SKM-1 treated with dmso at 0.1 percent for 144 hours (cell line): Measurements from ENCODE around the gene CCDC77.

ENCODE experiments used
- DNase-seq: peaks from one replicate; lab custom pipeline; 2025; ENCODE audit not compliant: unreplicated experiment; lab: John Stamatoyannopoulos, UW

Gene CCDC77

DNA sequence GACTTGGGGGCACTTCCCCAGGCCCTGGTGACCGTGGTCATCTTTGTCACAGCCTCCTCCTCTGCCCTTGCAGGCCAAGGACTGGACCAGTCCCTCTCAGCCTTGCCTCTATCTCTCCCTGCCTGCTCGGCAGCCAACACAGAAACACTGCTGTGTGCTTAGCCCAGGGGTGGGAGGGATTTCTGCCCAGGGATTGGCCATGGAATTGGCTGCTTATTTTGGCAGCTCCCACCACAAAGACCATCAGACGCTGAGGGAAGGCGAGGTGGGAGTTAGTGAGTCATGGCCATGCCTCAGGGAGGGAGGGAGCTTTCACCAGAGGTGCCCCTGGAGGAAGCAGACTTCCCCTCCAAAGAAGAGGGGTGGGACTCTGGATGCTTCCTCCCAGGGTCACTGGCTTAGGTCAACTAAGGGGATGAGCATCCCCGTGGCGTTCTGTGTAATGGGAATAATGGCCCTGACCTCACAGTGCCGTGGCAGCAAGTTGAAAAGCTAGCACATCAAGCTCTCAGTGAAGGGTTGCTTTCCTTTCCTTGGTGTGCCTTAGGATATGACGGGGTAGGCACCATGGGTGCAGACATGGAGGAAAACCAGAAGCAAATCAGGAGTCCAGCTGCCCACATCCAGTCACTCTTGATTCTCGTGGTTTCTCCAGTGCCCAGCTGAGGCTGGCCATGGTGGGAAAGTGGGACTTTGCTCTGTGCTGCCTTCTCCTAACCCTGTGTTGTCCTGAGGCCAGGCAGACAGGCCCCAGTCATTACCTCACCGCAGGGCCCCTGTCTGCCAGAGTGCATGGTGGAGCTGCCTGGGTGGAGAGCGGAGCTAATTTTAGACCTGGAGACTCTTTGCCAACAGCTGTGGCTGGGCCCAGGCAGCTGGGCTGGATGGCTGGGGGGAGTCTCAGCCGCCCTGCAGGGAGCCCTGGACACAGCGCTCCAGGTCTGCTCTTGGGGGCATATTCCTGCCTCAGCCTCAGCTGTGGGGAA, 79.7 kb downstream of the CCDC77 start:
- peak; percentile 1 for DNase-seq

DNA sequence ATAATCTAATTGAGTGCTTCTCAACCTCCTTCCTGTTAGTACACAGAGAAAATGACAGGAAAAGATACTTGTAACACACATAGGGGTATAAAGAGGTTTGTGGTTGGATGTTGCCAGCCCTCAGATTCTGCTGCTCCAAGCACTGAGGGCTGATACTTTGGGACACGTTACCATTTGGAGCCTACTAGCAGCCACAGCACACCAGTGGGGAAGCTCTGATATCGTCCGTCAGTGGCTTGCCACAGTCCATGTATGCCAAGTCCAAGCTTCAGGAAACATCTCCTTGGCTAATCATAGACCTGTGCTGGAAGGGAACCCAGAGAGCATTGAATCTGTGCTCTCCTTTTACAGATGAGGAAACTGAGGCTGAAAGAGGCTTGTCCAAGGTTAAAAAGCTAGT, 80.6 kb downstream of the CCDC77 start:
- DNase-seq = no peak

DNA sequence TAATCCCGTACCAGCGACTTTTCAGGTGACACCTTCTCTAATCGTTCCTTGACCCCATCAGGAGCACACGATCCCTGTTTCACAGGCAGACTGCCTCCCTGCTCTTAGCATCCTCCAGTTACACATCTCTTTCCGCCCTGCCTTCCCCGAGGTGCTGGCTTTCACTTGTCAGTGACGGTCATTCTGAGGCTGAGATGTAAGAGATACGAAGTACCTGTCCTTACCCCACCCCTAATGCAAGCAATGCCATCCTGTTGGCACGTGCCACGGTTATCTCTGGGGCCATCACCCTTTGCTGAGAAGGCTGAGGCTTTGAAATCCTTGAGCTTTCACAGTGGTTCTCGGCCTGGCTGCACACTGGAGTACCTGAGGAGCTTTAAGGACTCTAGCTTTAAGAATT, 82.7 kb downstream of the CCDC77 start:
- DNase-seq = no peak

DNA sequence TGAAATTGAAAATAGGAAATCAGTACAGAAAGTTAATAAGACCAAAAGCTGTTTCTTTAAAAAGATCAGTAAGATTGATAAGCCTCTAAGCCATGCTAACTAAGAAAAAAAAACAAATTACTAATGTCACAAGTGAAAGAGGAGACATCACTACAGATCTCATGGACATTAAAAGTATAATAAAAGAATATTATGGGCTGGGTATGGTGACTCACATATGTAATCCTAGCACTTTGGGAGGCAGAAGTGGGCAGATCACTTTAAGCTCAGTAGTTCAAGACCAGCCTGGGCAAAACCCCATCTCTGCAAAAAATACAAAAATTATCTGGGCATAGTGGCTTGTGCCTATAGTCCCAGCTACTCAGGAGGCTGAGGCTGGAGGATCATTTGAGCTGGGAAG, 88.8 kb downstream of the CCDC77 start:
- no peak for DNase-seq
